Fibroblast of pulmonary artery (primary cell): ENCODE measurements around the gene SRCIN1.

ENCODE experiments used
- DNase-seq: peaks from one replicate; pipeline ENCODE4 v3.0.0-alpha.2; 2010; ENCODE audit warnings: low read depth
- H3K4me3 ChIP-seq: replicated peaks from 2 replicates; pipeline ENCODE4 v1.5.1; 2011; ENCODE audit warnings: low read depth, mild to moderate bottlenecking, control low read depth, low read length, moderate library complexity
- CTCF ChIP-seq: IDR thresholded peaks from 2 replicates; pipeline ENCODE4 v1.5.1; 2011; ENCODE audit warnings: mild to moderate bottlenecking, control low read depth, low read length, inconsistent platforms; ENCODE audit errors: missing control alignments

Gene SRCIN1

GRCh38 chr17:38550661-38551060 lies 55.1 kb downstream of the SRCIN1 start:
- TF ChIP-seq CTCF = no peak
- DNase-seq = peak; percentile 64
- H3K4me3 ChIP-seq = no peak overlapping the region

GRCh38 chr17:38549285-38549684 lies 56.5 kb downstream of the SRCIN1 start:
- no peak overlapping the region for H3K4me3 ChIP-seq
- no peak for DNase-seq
- no peak for TF ChIP-seq CTCF

- H3K4me3 ChIP-seq = no peak overlapping the region
- DNase-seq = no peak
These were observed 58.3 kb downstream of the SRCIN1 start for GRCh38 chr17:38547444-38547843.

GRCh38 chr17:38546396-38546795 lies 59.4 kb downstream of the SRCIN1 start:
- no peak for TF ChIP-seq CTCF
- no peak overlapping the region for H3K4me3 ChIP-seq
- DNase-seq = no peak

More at GRCh38 chr17:38547444-38547843, 58.3 kb downstream of the SRCIN1 start:
- TF ChIP-seq CTCF = no peak

- H3K4me3 ChIP-seq = no peak overlapping the region
- no peak for DNase-seq
- TF ChIP-seq CTCF = no peak
These were observed 60.1 kb downstream of the SRCIN1 start for GRCh38 chr17:38545531-38546225.

GRCh38 chr17:38544839-38545209 lies 60.9 kb downstream of the SRCIN1 start:
- no peak overlapping the region for H3K4me3 ChIP-seq
- no peak for DNase-seq
- TF ChIP-seq CTCF = no peak

GRCh38 chr17:38544175-38544838 lies 61.4 kb downstream of the SRCIN1 start:
- H3K4me3 ChIP-seq = no peak overlapping the region
- TF ChIP-seq CTCF = no peak
- DNase-seq = no peak
